Ovary (tissue), 9 donors: Measurements from ENCODE around the gene PFDN1. TPM values are rescaled to one million over a fixed set of nuclear protein-coding genes. Genes with fewer than 3 reads are reported as not detected.

Source experiments
- DNase-seq, 5 donors: peaks; one replicate each; pipeline ENCODE4 v3.0.0-alpha.2; 2019 to 2020
- H3K27ac ChIP-seq, 2 donors: fragments of 200-600 bp; one replicate each; pipeline versions ENCODE4 v1.5.1 to v1.8.0; 2019 to 2022
- H3K27me3 ChIP-seq: fragments of 200-600 bp; one replicate; pipeline ENCODE4 v1.8.0; 2022
- H3K36me3 ChIP-seq: fragments of 200-600 bp; sonication (generic); one replicate; pipeline ENCODE4 v1.5.1; 2019
- H3K4me1 ChIP-seq: one replicate; pipeline ENCODE4 v1.8.1; 2013; ENCODE audit warnings: mild to moderate bottlenecking, moderate library complexity; ENCODE audit not compliant: insufficient read depth
- H3K4me3 ChIP-seq: fragments of 200-600 bp; sonication (generic); one replicate; pipeline ENCODE4 v1.5.1; 2017
- H3K9me3 ChIP-seq, 2 donors: fragments of 200-600 bp in 1 of 2; sonication (generic) in 1 of 2; one replicate each; pipeline versions ENCODE4 v1.5.1 to v1.8.1; 2013 to 2019; ENCODE audit warnings: mild to moderate bottlenecking in 1 of 2, moderate library complexity in 1 of 2
- CTCF ChIP-seq, 3 donors: fragments of 450-650 bp in 2 of 3; fragments of 200-600 bp in 1 of 3; IDR thresholded peaks; one replicate each; pipeline versions ENCODE4 v1.5.1 to v1.8.0; 2016 to 2022; ENCODE audit warnings: antibody characterized with exemption in 3 of 3, mild to moderate bottlenecking in 1 of 3
- EP300 ChIP-seq: sonication (generic); formaldehyde crosslinking; IDR thresholded peaks from one replicate; pipeline ENCODE4 v1.6.1; 2017; ENCODE audit warnings: antibody characterized with exemption
- POLR2A ChIP-seq: fragments of 450-650 bp; IDR thresholded peaks from one replicate; pipeline ENCODE4 v1.6.1; 2017; ENCODE audit warnings: antibody characterized with exemption, mild to moderate bottlenecking, moderate library complexity
- WGBS, 3 donors: extraction: QIAGEN DNeasy Blood & Tissue Kit in 1 of 3; methylation state at CpG; one replicate each; pipeline versions ENCODE4 v1.1.5 to v1.1.7; 2013 to 2017; 5-methylcytosine and 5-hydroxymethylcytosine counted together
- intact Hi-C, 4 donors: fragments of 100-400 bp; cut with DNase I; formaldehyde crosslinking; loops; one replicate each; pipeline versions ENCODE4 v1.11.0 to v1.15.1; 2022 to 2023
- polyA plus RNA-seq, 2 donors: library from polyadenylated mRNA; stranded (reverse); fragments of 200-250 nt in 1 of 2; fragments of 350-450 nt in 1 of 2; fragmentation: Illumina TruSeq in 1 of 2; extraction: RNeasy Lipid Tissue Mini Kit (QIAGEN cat#74804) in 1 of 2; gene quantifications; one replicate each; pipeline ENCODE4 v1.2.3, GENCODE V29; 2013 to 2014
- total RNA-seq, 7 donors: library from RNA; depleted of rRNA in 2 of 7; stranded (reverse); fragments of >200 nt in 2 of 7; fragmentation: NEBNext Ultra II Directional in 3 of 7; extraction: Animal tissue kit (Norgen Biotek cat#: 25700) in 3 of 7; gene quantifications; one replicate each; pipeline versions ENCODE4 v1.1.0 to v1.2.4, GENCODE V29; 2016 to 2023
- donor health status: DM: no; HTN: no; CAD: no; lungs with moderate emphysema.
- donor health status: DM: no; HTN: no; CAD: no.
- donor health status: Bipolar disorder and iron deficiency.
- donor health status: DM: yes; HTN: yes; CAD: no.
- donor health status: DM: no; HTN: no; CAD: no.
- donor health status: DM: yes; HTN: yes; CAD: no.

Gene PFDN1
- total and polyA plus RNA-seq, 9 donors, result 27.4 to 113 (median 35.3) TPM

DNA sequence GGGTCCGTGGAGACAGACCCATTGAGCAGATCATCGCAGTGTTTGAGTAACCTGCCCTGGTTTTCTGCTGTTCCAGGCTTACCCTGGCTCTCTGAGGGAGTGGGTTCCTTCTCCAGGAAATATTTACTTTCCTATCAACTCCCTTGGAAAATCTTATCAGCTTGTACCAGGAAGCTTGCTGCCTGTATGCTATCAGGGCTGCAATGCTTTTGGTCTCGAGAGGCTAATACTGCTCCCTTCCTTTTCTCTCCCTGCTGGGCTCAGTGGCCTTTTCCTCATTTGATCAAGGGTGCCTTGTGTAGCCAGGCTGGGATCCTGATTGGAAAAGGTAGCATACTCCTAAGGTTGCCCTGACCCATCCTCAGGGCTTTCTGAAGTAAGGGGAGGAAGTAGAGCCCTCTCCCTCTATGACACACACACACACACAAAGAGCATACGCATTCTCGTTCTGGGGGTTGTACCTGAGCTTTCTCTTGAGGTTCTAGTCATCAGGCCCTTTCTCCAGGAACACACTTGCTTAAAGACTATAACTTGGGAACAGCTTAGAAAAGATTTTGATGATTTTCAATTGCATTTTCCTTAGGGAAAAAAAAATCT lies 86.3 kb downstream of the PFDN1 start:
- no peaks in the 10 kb centered on the region for H3K36me3 ChIP-seq
- no peaks in the 10 kb centered on the region for H3K9me3 ChIP-seq
- H3K4me1 ChIP-seq, result no peaks in the 10 kb centered on the region
- TF ChIP-seq CTCF (IDR thresholded peaks at IDR 0.05), result no peak
- TF ChIP-seq EP300, result no peak
- TF ChIP-seq POLR2A, result no peak
- WGBS, 3 donors, result 66 to 75% (median 70%) methylated on average over 5 of the region's 5 CpGs
- H3K27ac ChIP-seq, result no peak overlapping the region
- H3K27me3 ChIP-seq, result no peaks in the 10 kb centered on the region
- no peak overlapping the region for H3K4me3 ChIP-seq
- intact Hi-C loops, result no loop called here
- no peak for DNase-seq

DNA sequence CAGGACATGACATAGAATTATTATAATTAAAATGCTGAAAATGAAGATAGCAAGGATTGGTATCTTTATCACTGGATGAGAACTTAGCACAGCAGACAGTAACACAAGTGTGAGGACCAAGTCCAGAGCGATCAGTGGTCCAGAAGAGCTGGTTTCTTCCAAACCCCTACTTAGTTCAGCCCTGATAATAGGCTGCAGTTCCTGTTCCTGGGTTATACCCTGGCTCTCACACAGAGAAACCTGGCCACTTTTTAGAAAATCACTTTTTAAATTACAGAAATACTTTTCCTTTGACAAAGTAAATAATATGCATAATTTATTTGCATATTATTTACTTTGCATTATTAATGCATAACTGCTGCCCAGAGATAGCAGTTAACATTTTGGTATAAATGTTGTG lies 87.6 kb downstream of the PFDN1 start:
- H3K27ac ChIP-seq, result no peak overlapping the region
- no peaks in the 10 kb centered on the region for H3K36me3 ChIP-seq
- TF ChIP-seq POLR2A (no peak), EP300 (no peak), CTCF (IDR thresholded peaks at IDR 0.05) (no peak)
- intact Hi-C loops, result no loop called here
- no peaks in the 10 kb centered on the region for H3K9me3 ChIP-seq
- no peaks in the 10 kb centered on the region for H3K4me1 ChIP-seq
- H3K27me3 ChIP-seq, result no peaks in the 10 kb centered on the region
- WGBS, 3 donors, result 89 to 97% (median 91%) methylated on average over 1 of the region's 1 CpG
- DNase-seq, result no peak
- H3K4me3 ChIP-seq, result no peak overlapping the region

- WGBS, 3 donors, result 71 to 78% (median 78%) methylated on average over 4 of the region's 4 CpGs
- H3K27me3 ChIP-seq, result no peaks in the 10 kb centered on the region
- no peaks in the 10 kb centered on the region for H3K4me1 ChIP-seq
- no peak for DNase-seq
- no peak for TF ChIP-seq CTCF (IDR thresholded peaks at IDR 0.05)
- no peak for TF ChIP-seq POLR2A
- no peak for TF ChIP-seq EP300
- H3K4me3 ChIP-seq, result no peak overlapping the region
- intact Hi-C loops, result no loop called here
- H3K27ac ChIP-seq, result no peak overlapping the region
- H3K9me3 ChIP-seq, result no peaks in the 10 kb centered on the region
- H3K36me3 ChIP-seq, result no peaks in the 10 kb centered on the region
Observed at GRCh38 chr5:140214831-140215230, 88.1 kb downstream of the PFDN1 start.

GRCh38 chr5:140213370-140213983 lies 89.4 kb downstream of the PFDN1 start:
- no peaks in the 10 kb centered on the region for H3K4me1 ChIP-seq
- TF ChIP-seq CTCF (IDR thresholded peaks at IDR 0.05) (no peak), POLR2A (no peak), EP300 (no peak)
- no peaks in the 10 kb centered on the region for H3K9me3 ChIP-seq
- no peaks in the 10 kb centered on the region for H3K27me3 ChIP-seq
- intact Hi-C loops, result no loop called here
- no peak for DNase-seq
- 97 to 100% (median 100%) methylated on average over 1 of the region's 1 CpG for WGBS, 3 donors
- no peak overlapping the region for H3K4me3 ChIP-seq
- H3K36me3 ChIP-seq, result no peaks in the 10 kb centered on the region
- H3K27ac ChIP-seq, result no peak overlapping the region
